GM19023 (cell line): ENCODE data around the gene CARM1.
"Not testable (repeated sequence)": the region's sequence is repeated elsewhere in the genome, so short reads cannot be mapped to it uniquely, and the experiment has no call there.

Source experiments
- ATAC-seq: cut with Tn5 transposase; IDR thresholded peaks from one replicate; pipeline ENCODE4 v1.9.1; 2021; ENCODE audit warnings: mild to moderate bottlenecking, moderate library complexity; ENCODE audit not compliant: unreplicated experiment

The CARM1 gene

GRCh38 chr19:10872546-10873107 is 1.3 kb downstream of the CARM1 start:
- no peak for ATAC-seq

- no peak for ATAC-seq
Observed at GRCh38 chr19:10874024-10874423, 2.7 kb downstream of the CARM1 start.

- peak; percentile 69 for ATAC-seq
Observed at GRCh38 chr19:10876459-10877240, 5.3 kb downstream of the CARM1 start.

DNA sequence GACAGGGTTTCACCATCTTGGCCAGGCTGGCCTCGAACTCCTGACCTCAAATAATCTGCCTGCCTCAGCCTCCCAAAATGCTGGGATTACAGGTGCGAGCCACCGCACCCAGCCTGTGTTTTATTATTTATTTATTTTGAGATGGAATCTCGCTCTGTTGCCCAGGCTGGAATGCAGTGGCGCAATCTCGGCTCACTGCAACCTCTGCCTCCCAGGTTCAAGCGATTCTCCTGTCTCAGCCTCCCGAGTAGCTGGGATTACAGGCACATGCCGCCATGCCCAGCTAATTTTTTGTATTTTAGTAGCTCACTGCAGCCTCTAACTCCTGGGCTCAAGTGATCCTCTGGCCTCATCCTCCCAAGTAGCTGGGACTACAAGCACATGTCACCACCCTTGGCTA is 6.3 kb downstream of the CARM1 start:
- not testable (repeated sequence) for ATAC-seq

DNA sequence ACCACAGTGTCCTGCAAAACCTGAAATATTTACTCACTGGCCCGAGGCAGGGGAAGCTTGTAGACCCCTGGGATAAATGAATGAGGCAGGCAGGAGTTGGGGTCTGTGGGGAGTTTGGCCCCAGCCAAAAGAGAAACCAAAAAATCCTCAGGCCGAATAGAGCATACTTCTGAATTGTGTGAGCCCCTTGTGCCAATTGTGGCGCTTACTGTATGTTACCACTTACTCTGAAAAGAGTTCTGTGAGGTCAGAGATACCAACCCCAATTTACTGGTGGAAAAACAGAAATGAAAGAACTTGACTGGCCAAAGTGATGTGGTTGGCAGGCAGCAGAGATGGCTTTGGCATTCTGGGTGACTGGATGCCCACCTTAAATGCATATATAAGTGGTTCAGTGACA is 6.9 kb downstream of the CARM1 start:
- ATAC-seq: no peak

DNA sequence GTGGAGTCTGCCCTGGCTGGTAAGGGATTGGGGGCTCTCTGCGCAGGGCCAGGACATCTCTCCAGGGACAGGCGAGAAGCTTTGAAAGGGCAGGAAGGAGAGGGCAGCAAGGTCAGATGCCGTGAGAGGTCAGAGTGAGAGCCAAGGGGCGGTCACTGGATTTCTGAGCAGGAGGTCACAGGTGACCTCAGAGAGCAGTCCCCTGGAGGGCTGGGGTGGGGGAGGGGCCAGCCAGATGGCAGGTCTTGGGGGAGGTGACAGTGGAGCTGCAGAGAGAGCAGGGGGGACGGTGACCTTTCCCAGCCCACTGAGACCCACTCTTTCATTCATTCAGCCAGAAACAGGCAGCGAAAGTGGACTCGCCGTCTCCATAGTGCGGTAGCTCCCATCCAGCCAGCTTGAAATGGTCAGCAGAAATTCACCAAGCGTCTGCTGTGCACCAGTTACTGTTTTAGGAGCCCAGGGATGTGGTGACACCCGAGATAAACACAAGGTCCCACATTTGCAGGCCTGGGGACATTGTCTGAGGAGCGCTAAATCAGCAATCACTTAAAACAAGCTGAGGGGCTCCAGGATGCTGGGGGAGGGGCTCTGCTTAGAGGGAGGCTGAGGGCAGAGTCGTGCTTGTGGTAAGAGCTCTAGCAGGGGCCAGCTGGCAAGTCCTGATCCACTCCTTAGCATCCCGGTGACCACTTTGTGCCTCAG is 10.2 kb downstream of the CARM1 start:
- no peak for ATAC-seq

GRCh38 chr19:10882108-10882457 is 10.7 kb downstream of the CARM1 start:
- ATAC-seq: no peak

DNA sequence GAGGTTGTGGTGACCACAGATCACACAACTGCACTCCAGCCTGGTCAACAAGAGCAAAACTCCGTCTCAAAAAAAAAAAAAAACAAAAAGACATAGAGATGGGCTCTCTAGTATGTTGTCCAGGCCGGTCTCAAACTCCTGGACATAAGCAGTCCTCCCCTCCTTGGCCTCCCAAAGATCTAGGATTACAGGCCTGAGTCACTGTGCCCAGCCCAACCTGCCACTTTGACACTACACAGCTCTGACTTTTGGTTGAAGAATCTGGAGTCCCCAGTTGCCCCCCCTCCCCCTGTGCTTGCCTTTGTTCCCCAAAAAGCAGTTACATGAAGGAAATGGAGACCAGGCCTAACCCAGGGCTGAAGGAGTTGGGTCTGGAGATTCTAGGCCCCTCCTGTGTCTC is 12.9 kb downstream of the CARM1 start:
- ATAC-seq: no peak

DNA sequence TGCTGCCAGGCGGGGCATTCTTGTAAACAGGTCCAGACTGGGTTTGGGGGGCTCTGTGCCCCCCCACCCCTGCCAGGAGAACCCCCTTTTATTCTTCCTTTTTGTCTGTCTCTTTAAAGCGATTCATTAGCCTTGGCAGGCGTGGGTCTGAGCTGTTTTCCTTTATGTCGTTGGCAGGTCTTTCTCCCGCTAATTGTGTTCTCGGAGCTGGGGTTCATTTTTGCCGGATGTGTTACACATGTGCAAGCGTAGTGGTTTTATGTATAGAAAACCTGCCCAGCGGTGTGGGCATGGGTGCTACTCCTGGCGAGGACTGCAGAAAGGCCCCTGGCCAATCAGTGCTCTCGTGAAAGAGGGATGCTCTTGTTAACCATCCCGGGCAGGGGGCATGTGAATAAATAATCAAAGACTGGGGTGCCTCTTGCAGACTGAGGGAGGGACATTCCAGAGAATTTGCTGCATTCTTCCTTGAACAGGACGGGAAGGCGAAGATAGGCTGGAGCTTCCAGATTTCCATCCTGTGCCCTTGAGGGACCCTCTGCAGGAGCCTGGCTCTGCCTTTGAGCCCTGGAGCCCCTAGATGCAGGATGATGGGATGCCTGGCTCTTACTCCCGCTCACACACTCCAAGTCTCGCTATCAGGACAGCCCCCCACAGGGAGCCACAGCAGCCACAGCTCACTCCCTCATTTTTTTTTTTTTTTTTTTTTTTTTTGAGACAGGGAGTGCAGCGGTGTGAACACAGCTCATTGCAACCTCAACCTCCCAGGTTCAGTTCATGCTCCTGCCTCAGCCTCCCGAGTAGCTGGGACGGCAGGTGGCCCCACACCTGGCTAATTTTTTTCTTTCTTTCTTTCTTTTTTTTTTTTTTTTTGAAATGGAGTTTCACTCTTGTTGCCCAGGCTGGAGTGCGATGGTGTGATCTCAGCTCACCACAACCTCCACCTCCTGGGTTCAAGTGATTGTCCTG is 14.1 kb downstream of the CARM1 start:
- ATAC-seq: no peak

- no peak for ATAC-seq
Observed at GRCh38 chr19:10887616-10888367, 16.4 kb downstream of the CARM1 start.

- ATAC-seq: no peak
Observed at GRCh38 chr19:10888421-10888866, 17.1 kb downstream of the CARM1 start.

- ATAC-seq: no peak
Observed at GRCh38 chr19:10889880-10890279, 18.5 kb downstream of the CARM1 start.

GRCh38 chr19:10891405-10892086 is 20.2 kb downstream of the CARM1 start:
- ATAC-seq: no peak

- no peak for ATAC-seq
Observed at GRCh38 chr19:10892256-10892655, 20.9 kb downstream of the CARM1 start.

DNA sequence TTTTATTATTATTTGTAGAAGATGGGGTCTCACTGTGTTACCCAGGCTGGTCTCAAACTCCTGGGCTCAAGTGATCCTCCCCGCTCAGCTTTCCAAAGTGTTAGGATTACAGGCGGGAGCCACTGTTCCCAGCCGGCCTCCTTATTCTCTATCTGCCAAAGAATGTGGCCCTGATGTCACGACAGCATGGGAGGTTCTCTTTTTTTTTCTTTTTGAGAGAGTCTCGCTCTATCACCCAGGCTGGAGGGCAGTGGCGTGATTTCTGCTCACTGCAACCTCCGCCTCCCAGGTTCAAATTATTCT is 23.5 kb downstream of the CARM1 start:
- ATAC-seq: no peak

- ATAC-seq: no peak
Observed at GRCh38 chr19:10895363-10895762, 24.0 kb downstream of the CARM1 start.

DNA sequence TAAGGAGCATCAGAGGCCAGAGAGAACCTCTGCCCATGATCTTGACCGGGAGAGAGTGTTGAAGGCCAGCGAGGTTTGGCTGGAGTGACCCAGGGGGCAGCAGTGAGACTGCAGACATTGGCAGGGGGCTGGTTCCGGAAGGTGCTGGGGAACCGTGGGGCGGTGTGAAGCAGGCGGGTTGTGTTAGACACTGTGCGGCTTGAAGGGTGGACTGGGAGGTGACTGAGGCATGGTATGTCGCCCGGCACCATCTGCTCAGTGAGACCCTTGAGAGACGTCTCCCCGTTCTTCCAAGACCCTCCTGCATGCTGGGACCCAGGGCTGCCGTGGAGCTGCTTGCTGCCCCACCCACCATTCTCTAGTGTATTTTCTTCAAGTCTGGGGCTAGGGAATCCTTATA is 24.6 kb downstream of the CARM1 start:
- ATAC-seq: no peak

DNA sequence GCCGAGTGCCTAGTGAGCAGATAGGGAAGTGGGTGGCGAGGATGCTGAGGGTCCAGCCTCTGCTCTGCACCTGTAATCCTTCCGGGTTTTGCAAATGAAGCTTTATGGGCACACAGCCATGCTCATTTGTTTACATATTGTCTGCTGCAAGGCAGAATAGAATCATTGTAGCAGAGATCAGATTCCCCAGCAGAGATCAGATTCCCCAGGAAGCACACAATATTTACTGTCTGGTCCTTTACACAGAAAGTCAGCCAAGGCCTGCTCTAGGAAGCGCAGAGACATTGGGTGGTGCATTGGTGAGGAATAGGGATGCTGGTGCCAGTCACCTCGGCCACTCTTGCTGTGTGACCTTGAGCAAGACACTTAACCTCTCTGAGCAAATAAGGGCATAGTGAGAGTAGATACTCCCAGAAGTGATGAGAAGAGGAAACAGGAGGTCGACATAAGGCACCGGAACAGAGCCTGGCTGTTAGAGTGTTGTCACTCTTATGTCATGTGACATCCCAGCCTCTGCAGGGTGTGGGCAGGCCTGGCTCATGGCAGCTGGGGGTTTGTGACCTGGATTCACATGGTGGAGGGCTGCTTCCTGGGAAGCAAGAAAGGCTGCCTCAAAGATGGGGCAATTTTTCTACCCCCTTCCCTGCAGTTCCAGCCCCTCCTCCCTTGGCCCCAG is 25.6 kb downstream of the CARM1 start:
- ATAC-seq: no peak

DNA sequence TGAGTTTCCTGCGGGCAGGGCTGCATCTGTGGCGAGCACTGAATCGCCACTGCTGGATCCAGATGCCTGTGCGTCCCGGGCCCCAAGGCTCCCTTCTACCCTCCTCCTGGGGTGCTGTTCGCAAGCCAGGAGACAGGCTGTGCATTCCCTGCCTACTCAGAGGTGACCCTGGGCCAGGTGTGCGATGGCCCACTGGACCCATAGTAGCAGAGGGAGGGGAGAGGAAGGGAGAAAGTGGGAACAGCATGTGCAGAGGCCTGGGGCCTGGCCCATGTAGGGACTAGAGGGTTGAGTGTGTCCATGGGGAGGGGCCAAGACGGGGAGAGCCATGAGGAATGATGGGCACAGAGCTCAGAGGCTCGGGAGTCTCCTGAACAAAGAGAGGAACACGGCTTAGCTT is 27.3 kb downstream of the CARM1 start:
- ATAC-seq: no peak
